Endothelial cell of umbilical vein (primary cell): ENCODE data around the gene CAT. TPM values are rescaled to one million over a fixed set of nuclear protein-coding genes. Genes with fewer than 3 reads are reported as not detected.

ENCODE experiments used
- BruUV-seq: library from RNA; stranded (reverse); fragments of 400-500 nt; replicated peaks from 2 replicates; lab custom pipeline; 2021; lab: Mats Ljungman, UMichigan
- CTCF ChIA-PET: fragments of 300-600, 350-600 bp; sonication (Branson Sonifier 250); formaldehyde crosslinking; loops from one replicate; lab custom pipeline; 2021; ENCODE audit warnings: antibody characterized with exemption, inconsistent platforms; lab: Charles Lee
- POLR2A ChIA-PET: fragments of 300-600, 350-600 bp; sonication (Branson Sonifier 250); formaldehyde crosslinking; loops from one replicate; lab custom pipeline; 2021; ENCODE audit warnings: antibody characterized with exemption, inconsistent platforms; lab: Charles Lee
- DNase-seq: peaks from one replicate; pipeline ENCODE4 v3.0.0-alpha.2; 2011; ENCODE audit warnings: low read depth, low spot score
- FAIRE-seq: peaks from 2 replicates; lab custom pipeline; 2011; peaks lifted over from hg19 to GRCh38; lab: Jason Lieb, UNC
- H2AFZ ChIP-seq: 2 replicates; pipeline ENCODE4 v1.6.0; 2012; ENCODE audit warnings: low read depth, low read length, control low read depth, inconsistent platforms
- H3K27ac ChIP-seq: 2 replicates; pipeline ENCODE4 v1.5.1; 2011; ENCODE audit warnings: low read depth, mild to moderate bottlenecking, control low read depth, low read length, moderate library complexity; ENCODE audit not compliant: insufficient read depth
- H3K27me3 ChIP-seq, 2 experiments: 2 replicates each; pipeline versions ENCODE4 v1.6.0 to v1.6.1; 2011; ENCODE audit warnings: low read length in 2 of 2, mixed read lengths in 1 of 2; ENCODE audit not compliant: control insufficient read depth in 2 of 2, insufficient read depth in 2 of 2
- H3K36me3 ChIP-seq, 2 experiments: 2 replicates in 1 of 2; 3 replicates in 1 of 2; pipeline ENCODE4 v1.5.1; 2011; ENCODE audit warnings: low read length in 2 of 2, mild to moderate bottlenecking in 1 of 2, moderate library complexity in 1 of 2; ENCODE audit not compliant: control insufficient read depth in 2 of 2, insufficient read depth in 2 of 2; ENCODE audit errors: extremely low read depth in 1 of 2
- H3K4me1 ChIP-seq: 3 replicates; pipeline ENCODE4 v1.5.1; 2011; ENCODE audit warnings: mild to moderate bottlenecking, low read length; ENCODE audit not compliant: control insufficient read depth, insufficient read depth; ENCODE audit errors: extremely low read depth
- H3K4me2 ChIP-seq: 2 replicates; pipeline ENCODE4 v1.6.1; 2011; ENCODE audit warnings: low read length, control low read depth, mixed read lengths; ENCODE audit not compliant: insufficient read depth
- H3K4me3 ChIP-seq, 3 experiments: fragments of 200-600 bp in 1 of 3; sonication (generic), shearing (Covaris generic) in 1 of 3; replicated peaks in 1 of 3; 2 replicates each; pipeline ENCODE4 v1.5.1; 2011 to 2016; ENCODE audit warnings: control low read depth in 3 of 3, low read length in 3 of 3, mild to moderate bottlenecking in 2 of 3, inconsistent platforms in 1 of 3, low read depth in 1 of 3, moderate library complexity in 1 of 3; ENCODE audit not compliant: insufficient read depth in 1 of 3
- H3K79me2 ChIP-seq: 2 replicates; pipeline ENCODE4 v1.6.0; 2012; ENCODE audit warnings: low read length, inconsistent platforms; ENCODE audit not compliant: control insufficient read depth, insufficient read depth
- H3K9ac ChIP-seq: replicated peaks from 2 replicates; pipeline ENCODE3; 2011; ENCODE audit warnings: low read length, control low read depth; ENCODE audit not compliant: insufficient read depth; ENCODE audit errors: extremely low read depth
- H3K9me1 ChIP-seq: replicated peaks from 3 replicates; pipeline ENCODE4 v1.6.0; 2011; ENCODE audit warnings: mild to moderate bottlenecking, low read length; ENCODE audit not compliant: control insufficient read depth, insufficient read depth; ENCODE audit errors: extremely low read depth
- H3K9me3 ChIP-seq: replicated peaks from 2 replicates; pipeline ENCODE4 v1.5.1; 2012; ENCODE audit warnings: low read length, inconsistent platforms; ENCODE audit not compliant: control insufficient read depth, insufficient read depth
- H4K20me1 ChIP-seq: replicated peaks from 2 replicates; pipeline ENCODE3; 2011; ENCODE audit warnings: mild to moderate bottlenecking, low read length; ENCODE audit not compliant: control insufficient read depth, insufficient read depth; ENCODE audit errors: extremely low read depth
- EZH2 ChIP-seq: IDR thresholded peaks from 2 replicates; pipeline ENCODE4 v1.6.1; 2012; ENCODE audit warnings: borderline replicate concordance, low read depth, mild to moderate bottlenecking, moderate library complexity, low read length, inconsistent platforms; ENCODE audit not compliant: severe bottlenecking
- FOS ChIP-seq: IDR thresholded peaks from 2 replicates; pipeline ENCODE4 v1.6.1; 2011; ENCODE audit warnings: mild to moderate bottlenecking, low read length, moderate library complexity, borderline replicate concordance; ENCODE audit not compliant: insufficient read depth
- GATA2 ChIP-seq: IDR thresholded peaks from 2 replicates; pipeline ENCODE4 v1.7.0; 2011; ENCODE audit warnings: low read depth, mild to moderate bottlenecking, moderate library complexity, mixed read lengths, low read length; ENCODE audit not compliant: insufficient read length, insufficient read depth
- JUN ChIP-seq: IDR thresholded peaks from 2 replicates; pipeline ENCODE4 v1.6.1; 2011; ENCODE audit warnings: borderline replicate concordance, low read depth; ENCODE audit not compliant: insufficient read length, insufficient read depth
- MYC ChIP-seq: IDR thresholded peaks from one replicate; pipeline ENCODE4 v1.6.1; 2011; ENCODE audit warnings: mild to moderate bottlenecking, low read depth, low read length
- POLR2A ChIP-seq: IDR thresholded peaks from 2 replicates; pipeline ENCODE4 v1.6.1; 2012; ENCODE audit warnings: low read depth, mild to moderate bottlenecking, control low read depth, low read length
- POLR2AphosphoS5 ChIP-seq: IDR thresholded peaks from 2 replicates; pipeline ENCODE4 v1.6.1; 2012; ENCODE audit warnings: low read depth, mild to moderate bottlenecking, control low read depth, low read length, moderate library complexity; ENCODE audit not compliant: insufficient read depth
- dilution Hi-C: fragments of 300-500 bp; cut with MboI; formaldehyde crosslinking; loops from one replicate; pipeline ENCODE4 v1.15.0; 2019; ENCODE audit warnings: low sequenced_read_pairs; ENCODE audit not compliant: extremely low pct_ligation_motif_present
- intact Hi-C: fragments of 100-400 bp; cut with micrococcal nuclease; formaldehyde crosslinking; loops from one replicate; pipeline ENCODE4 v1.10.0; 2022
- polyA plus RNA-seq, 4 experiments: library from polyadenylated mRNA; depleted of rRNA in 3 of 4; stranded (reverse) in 3 of 4; unstranded in 1 of 4; fragments of >200 nt; gene quantifications; 2 replicates each; pipeline versions ENCODE4 v1.2.1 to v1.2.3, GENCODE V29; 2011 to 2012; ENCODE audit warnings: missing spikeins in 1 of 4
- total RNA-seq: library from RNA; stranded (reverse); gene quantifications from 2 replicates; pipeline ENCODE4 v1.2.3, GENCODE V29; 2021
- TF ChIP-seq, protein P1 (sequence below), 2 donors: IDR thresholded peaks; 1 replicate in 1 of 2; 2 replicates in 1 of 2; pipeline ENCODE4 v1.5.1; 2011; ENCODE audit warnings: low read length in 2 of 2, mild to moderate bottlenecking in 2 of 2, moderate library complexity in 2 of 2, control low read depth in 1 of 2, inconsistent platforms in 1 of 2, low read depth in 1 of 2; ENCODE audit not compliant: insufficient read depth in 1 of 2; ENCODE audit errors: extremely low read depth in 1 of 2
- TF ChIP-seq, protein P2 (sequence below): IDR thresholded peaks from 2 replicates; pipeline ENCODE4 v1.6.1; 2011; ENCODE audit not compliant: insufficient read depth, insufficient read length

CAT gene
- total and polyA plus RNA-seq, 2 donors (not counting 3 experiments of a cell fraction or from before 2014, with no cell fraction given), result 32.7 to 50.5 TPM

DNA sequence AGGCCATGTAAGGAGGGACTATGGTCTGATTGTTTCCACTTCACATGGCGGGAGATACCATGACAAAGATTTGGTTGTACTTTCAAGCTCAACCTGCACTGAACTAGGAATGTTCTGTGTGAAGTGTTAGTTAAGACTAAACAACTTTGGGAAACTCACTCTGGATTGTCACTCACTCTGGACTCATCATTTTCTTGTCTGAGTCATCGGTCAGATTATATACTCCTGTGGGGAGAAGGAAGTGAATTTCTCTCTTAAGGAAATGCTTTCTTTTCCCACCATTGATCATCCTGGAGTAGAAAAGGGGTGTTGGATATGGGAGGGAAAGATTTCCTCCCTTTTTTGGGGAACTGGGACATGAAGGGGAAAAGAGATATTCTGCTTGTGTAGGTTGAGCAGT, 26.9 kb upstream of the CAT start:
- FAIRE-seq (no peak), DNase-seq (no peak)
- no peak for TF ChIP-seq POLR2A
- no peak for TF ChIP-seq MYC
- TF ChIP-seq FOS, result no peak
- TF ChIP-seq GATA2, result no peak
- no peak for TF ChIP-seq JUN
- TF ChIP-seq POLR2AphosphoS5, result no peak
- TF ChIP-seq, protein P1, sequence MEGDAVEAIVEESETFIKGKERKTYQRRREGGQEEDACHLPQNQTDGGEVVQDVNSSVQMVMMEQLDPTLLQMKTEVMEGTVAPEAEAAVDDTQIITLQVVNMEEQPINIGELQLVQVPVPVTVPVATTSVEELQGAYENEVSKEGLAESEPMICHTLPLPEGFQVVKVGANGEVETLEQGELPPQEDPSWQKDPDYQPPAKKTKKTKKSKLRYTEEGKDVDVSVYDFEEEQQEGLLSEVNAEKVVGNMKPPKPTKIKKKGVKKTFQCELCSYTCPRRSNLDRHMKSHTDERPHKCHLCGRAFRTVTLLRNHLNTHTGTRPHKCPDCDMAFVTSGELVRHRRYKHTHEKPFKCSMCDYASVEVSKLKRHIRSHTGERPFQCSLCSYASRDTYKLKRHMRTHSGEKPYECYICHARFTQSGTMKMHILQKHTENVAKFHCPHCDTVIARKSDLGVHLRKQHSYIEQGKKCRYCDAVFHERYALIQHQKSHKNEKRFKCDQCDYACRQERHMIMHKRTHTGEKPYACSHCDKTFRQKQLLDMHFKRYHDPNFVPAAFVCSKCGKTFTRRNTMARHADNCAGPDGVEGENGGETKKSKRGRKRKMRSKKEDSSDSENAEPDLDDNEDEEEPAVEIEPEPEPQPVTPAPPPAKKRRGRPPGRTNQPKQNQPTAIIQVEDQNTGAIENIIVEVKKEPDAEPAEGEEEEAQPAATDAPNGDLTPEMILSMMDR (IDR thresholded peaks at IDR 0.05; ENCODE audit: extremely low read depth in 1 of 2, insufficient read depth in 1 of 2, low read depth in 1 of 2, low read length in 2 of 2), result no peak
- TF ChIP-seq, protein P2, sequence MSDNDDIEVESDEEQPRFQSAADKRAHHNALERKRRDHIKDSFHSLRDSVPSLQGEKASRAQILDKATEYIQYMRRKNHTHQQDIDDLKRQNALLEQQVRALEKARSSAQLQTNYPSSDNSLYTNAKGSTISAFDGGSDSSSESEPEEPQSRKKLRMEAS, result no peak
- no peak for TF ChIP-seq EZH2
- H3K4me1 ChIP-seq, result no peaks in the 10 kb centered on the region
- dilution Hi-C loops (no loop called here), intact Hi-C loops (no loop called here)
- H2AFZ ChIP-seq, result no peak overlapping the region
- H3K4me3 ChIP-seq, result no peak overlapping the region
- BruUV-seq, result no TSS peak
- no peaks in the 10 kb centered on the region for H3K9me1 ChIP-seq
- H3K9me3 ChIP-seq, result peaks cover 2% of the 10 kb centered on the region
- no peak overlapping the region for H3K4me2 ChIP-seq
- peaks cover 0 to 2% of the 10 kb centered on the region in 2 experiments for H3K27me3 ChIP-seq
- no peaks in the 10 kb centered on the region for H3K36me3 ChIP-seq
- ChIA-PET CTCF (no interaction called here), POLR2A (no interaction called here)
- H4K20me1 ChIP-seq, result no peaks in the 10 kb centered on the region
- H3K27ac ChIP-seq, result no peak overlapping the region
- no peak overlapping the region for H3K9ac ChIP-seq
- H3K79me2 ChIP-seq, result no peaks in the 10 kb centered on the region
